HFFc6 (cell line): ENCODE data around the gene MYO18B. TPM values are rescaled to one million over a fixed set of nuclear protein-coding genes. Genes with fewer than 3 reads are reported as not detected.

Source experiments
- DNase-seq: peaks from one replicate; pipeline ENCODE4 v3.0.0-alpha.2; 2018
- H3K27ac Mint-ChIP-seq: 2 replicates; pipeline ENCODE4 v1.8.0; 2020; ENCODE audit warnings: mild to moderate bottlenecking, mixed read lengths
- H3K27me3 Mint-ChIP-seq: 2 replicates; pipeline ENCODE4 v1.8.0; 2021; ENCODE audit warnings: mild to moderate bottlenecking, moderate library complexity, mixed read lengths; ENCODE audit not compliant: insufficient read depth
- H3K36me3 Mint-ChIP-seq: 2 replicates; pipeline ENCODE4 v1.8.0; 2021; ENCODE audit warnings: low read depth, mixed read lengths
- H3K4me1 Mint-ChIP-seq: 2 replicates; pipeline ENCODE4 v1.8.0; 2020; ENCODE audit warnings: low read depth, mixed read lengths
- H3K4me3 Mint-ChIP-seq: 2 replicates; pipeline ENCODE4 v1.8.0; 2020; ENCODE audit warnings: mild to moderate bottlenecking, moderate library complexity, mixed read lengths
- H3K9me3 Mint-ChIP-seq: 2 replicates; pipeline ENCODE4 v1.8.0; 2020; ENCODE audit warnings: mild to moderate bottlenecking, mixed read lengths
- total RNA-seq, 6 experiments: library from RNA; stranded (reverse); fragmentation: NEBNext Ultra II Directional; extraction: Animal tissue kit (Norgen Biotek cat#: 25700); gene quantifications; 2 replicates in 1 of 6; 3 replicates in 5 of 6; pipeline ENCODE4 v1.2.3, GENCODE V29; 2021
- TF ChIP-seq, protein P1 (sequence below): fragments of 200-600 bp; sonication (generic); IDR thresholded peaks from 2 replicates; pipeline ENCODE4 v1.5.0; 2021; ENCODE audit warnings: antibody characterized with exemption, mild to moderate bottlenecking

The MYO18B gene
- total RNA-seq, 6 experiments from 2014 or later = 0.02 TPM; not detected in 5

DNA sequence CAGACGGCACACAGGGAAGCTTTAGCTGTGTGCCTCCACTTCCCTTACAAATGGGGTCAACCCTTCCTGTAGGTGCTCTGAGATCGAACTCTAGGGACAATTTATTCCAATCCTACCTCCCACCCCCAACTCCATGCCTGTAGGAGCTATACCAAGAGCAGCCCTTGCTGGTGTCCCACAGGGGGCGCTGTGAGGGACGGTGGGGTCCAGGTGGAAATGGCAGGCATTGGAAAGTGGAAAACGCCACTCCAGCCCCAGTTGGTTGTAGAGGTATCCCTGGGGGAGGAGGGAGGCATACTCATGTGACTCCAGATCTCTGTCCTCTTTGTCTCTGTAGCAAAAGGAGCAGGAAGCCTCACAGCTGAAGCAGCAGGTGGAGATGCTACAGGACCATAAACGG, 161.3 kb downstream of the MYO18B start:
- H3K27ac Mint-ChIP-seq = no peak overlapping the region
- DNase-seq = no peak
- TF ChIP-seq, protein P1, sequence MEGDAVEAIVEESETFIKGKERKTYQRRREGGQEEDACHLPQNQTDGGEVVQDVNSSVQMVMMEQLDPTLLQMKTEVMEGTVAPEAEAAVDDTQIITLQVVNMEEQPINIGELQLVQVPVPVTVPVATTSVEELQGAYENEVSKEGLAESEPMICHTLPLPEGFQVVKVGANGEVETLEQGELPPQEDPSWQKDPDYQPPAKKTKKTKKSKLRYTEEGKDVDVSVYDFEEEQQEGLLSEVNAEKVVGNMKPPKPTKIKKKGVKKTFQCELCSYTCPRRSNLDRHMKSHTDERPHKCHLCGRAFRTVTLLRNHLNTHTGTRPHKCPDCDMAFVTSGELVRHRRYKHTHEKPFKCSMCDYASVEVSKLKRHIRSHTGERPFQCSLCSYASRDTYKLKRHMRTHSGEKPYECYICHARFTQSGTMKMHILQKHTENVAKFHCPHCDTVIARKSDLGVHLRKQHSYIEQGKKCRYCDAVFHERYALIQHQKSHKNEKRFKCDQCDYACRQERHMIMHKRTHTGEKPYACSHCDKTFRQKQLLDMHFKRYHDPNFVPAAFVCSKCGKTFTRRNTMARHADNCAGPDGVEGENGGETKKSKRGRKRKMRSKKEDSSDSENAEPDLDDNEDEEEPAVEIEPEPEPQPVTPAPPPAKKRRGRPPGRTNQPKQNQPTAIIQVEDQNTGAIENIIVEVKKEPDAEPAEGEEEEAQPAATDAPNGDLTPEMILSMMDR = peak; percentile 23; the same call in 1 of the 2 replicates
- no peak overlapping the region for H3K4me3 Mint-ChIP-seq
- 0 out of 2 replicates have a peak, but pooled peaks cover 6% of the 10 kb centered on the region for H3K36me3 Mint-ChIP-seq
- H3K9me3 Mint-ChIP-seq = peaks cover 77% of the 10 kb centered on the region
- H3K27me3 Mint-ChIP-seq = no peaks in the 10 kb centered on the region; the same call in 1 of the 2 replicates
- H3K4me1 Mint-ChIP-seq = no peaks in the 10 kb centered on the region

DNA sequence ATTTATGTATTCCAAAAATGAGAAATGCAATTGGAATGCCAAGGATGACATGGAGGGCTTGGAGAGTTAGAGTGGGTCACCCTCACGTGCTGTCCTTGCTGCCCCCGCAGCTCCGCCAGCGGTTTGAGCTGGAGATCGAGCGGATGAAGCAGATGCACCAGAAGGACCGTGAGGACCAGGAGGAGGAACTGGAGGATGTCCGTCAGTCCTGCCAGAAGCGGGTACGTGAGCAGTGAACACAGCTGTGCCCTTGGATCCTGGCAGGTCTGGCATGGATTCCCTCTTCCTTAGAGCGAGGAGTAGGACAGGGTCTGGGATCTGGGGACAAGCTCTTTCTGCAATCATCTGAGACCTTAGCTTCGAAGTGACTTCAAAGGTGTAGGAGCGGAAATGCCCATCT, 166.2 kb downstream of the MYO18B start:
- H3K36me3 Mint-ChIP-seq = 0 out of 2 replicates have a peak, but pooled peaks cover 6% of the 10 kb centered on the region
- H3K9me3 Mint-ChIP-seq = peaks cover 77% of the 10 kb centered on the region
- no peak overlapping the region for H3K27ac Mint-ChIP-seq
- no peaks in the 10 kb centered on the region for H3K4me1 Mint-ChIP-seq
- no peak overlapping the region for H3K4me3 Mint-ChIP-seq
- TF ChIP-seq, protein P1 = no peak
- DNase-seq = no peak
- H3K27me3 Mint-ChIP-seq = no peaks in the 10 kb centered on the region; the same call in 1 of the 2 replicates

DNA sequence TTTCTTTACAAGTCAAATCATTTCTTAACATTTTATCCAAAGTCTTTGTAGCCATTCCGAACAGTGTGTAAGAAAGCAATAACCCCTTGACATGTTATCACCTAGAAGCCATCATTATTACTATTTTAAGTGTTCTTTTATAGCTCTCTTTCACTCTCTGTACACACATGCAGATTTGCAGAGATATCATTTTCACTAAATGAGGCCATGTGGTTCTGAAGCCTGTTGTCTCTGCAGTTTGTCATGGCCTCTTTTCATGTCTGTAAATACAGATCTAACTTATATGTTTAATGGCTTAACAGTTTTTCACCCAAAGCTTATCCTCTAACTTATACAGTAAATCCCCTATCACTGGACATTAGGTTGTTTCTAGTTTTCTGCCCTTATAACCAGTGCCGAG, 166.8 kb downstream of the MYO18B start:
- H3K9me3 Mint-ChIP-seq = peaks cover 77% of the 10 kb centered on the region
- no peaks in the 10 kb centered on the region for H3K4me1 Mint-ChIP-seq
- H3K27me3 Mint-ChIP-seq = no peaks in the 10 kb centered on the region; the same call in 1 of the 2 replicates
- 0 out of 2 replicates have a peak, but pooled peaks cover 6% of the 10 kb centered on the region for H3K36me3 Mint-ChIP-seq
- DNase-seq = no peak
- H3K27ac Mint-ChIP-seq = no peak overlapping the region
- TF ChIP-seq, protein P1 = no peak
- no peak overlapping the region for H3K4me3 Mint-ChIP-seq

DNA sequence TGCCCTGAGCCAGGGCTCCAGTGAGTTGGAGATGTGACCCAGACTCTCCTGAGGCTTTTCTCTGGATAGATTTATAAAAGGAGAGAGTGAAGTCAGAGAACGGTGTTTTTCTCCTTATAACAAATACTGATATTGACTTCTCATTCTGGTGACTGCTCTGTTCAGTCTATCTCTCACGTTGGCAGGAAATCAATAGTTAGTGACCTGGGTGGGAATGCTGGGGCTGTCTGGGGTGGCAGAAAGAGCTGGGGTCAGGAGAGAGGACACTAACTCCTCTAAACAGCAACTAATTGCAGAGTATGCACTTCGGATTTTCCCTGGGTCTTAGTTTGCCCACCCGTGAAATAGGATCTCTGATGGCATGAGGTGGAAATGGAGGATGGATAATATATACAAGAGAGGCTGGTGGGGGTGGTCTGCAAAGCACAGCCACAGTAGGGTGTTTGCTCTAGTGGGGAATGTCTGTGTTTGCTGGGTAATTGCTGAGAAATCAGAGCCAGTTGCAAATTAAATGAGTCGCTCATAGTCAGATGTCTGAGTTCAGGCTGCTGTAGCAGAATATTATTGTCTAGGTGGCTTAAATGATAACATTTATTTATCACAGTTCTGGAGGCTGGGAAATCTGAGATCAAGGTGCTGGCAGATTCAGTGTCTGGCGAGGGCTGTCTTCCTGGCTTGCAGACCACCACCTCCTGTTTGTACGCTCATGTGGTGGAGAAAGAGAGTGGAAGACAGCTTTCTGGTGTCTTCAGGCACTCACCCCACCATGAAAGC, 167.8 kb downstream of the MYO18B start:
- no peak overlapping the region for H3K4me3 Mint-ChIP-seq
- no peak overlapping the region for H3K27ac Mint-ChIP-seq
- TF ChIP-seq, protein P1 = no peak
- H3K4me1 Mint-ChIP-seq = no peaks in the 10 kb centered on the region
- 0 out of 2 replicates have a peak, but pooled peaks cover 6% of the 10 kb centered on the region for H3K36me3 Mint-ChIP-seq
- no peaks in the 10 kb centered on the region; the same call in 1 of the 2 replicates for H3K27me3 Mint-ChIP-seq
- peaks cover 68% of the 10 kb centered on the region for H3K9me3 Mint-ChIP-seq
- no peak for DNase-seq

DNA sequence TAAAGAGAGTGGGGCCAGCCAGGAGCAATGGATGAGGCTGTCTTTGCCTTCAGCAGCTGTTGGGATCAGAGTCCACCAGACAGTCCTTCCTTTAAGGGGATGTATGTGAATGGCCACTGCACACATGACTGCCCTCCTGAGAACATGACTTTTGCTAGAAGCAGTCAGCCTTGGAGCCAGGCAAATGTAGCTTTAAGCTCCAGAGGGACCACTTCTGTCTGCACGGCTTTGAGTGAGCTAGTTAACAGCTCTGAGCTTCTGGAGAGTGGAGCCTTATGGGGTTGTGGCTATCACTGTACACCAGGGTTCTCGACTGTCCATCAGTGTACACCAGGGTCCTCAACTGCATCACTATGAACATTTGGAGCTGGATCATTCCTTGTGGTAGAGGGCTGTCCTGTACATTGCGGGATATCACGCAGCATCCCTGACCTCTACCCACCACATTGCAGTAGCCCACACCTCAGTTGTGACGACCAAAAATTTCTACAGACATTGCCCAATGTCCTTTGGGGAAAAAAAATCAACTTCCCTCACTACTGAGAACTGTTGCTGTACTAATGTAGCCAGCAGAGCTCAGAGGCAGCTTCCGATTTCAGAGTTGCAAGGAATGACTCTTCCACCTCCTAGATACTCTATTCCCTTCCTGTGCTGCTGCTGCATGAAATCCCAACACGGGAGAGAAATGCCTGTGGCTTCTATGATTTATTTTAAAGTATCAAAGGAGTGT, 169.4 kb downstream of the MYO18B start:
- TF ChIP-seq, protein P1 = no peak
- DNase-seq = no peak
- H3K4me1 Mint-ChIP-seq = no peaks in the 10 kb centered on the region
- H3K27me3 Mint-ChIP-seq = no peaks in the 10 kb centered on the region
- 0 out of 2 replicates have a peak, but pooled peaks cover 6% of the 10 kb centered on the region for H3K36me3 Mint-ChIP-seq
- H3K9me3 Mint-ChIP-seq = peaks cover 67% of the 10 kb centered on the region
- no peak overlapping the region for H3K27ac Mint-ChIP-seq
- no peak overlapping the region for H3K4me3 Mint-ChIP-seq
